Psoas muscle (tissue), 8 donors: Measurements from ENCODE around the gene SIM2. TPM values are rescaled to one million over a fixed set of nuclear protein-coding genes. Genes with fewer than 3 reads are reported as not detected.

Source experiments
- ATAC-seq, 4 donors: fragments of 200-7000 bp; cut with Tn5 transposase; one replicate each; pipeline ENCODE4 v1.9.1; 2020; ENCODE audit warnings: moderate library complexity in 3 of 4, mild to moderate bottlenecking in 2 of 4
- DNase-seq, 2 donors: peaks; one replicate each; pipeline ENCODE4 v3.0.0-alpha.2; 2020
- H3K27ac ChIP-seq: fragments of 200-600 bp; one replicate; pipeline ENCODE4 v1.8.0; 2022
- H3K27me3 ChIP-seq, 3 donors: fragments of 200-600 bp in 1 of 3; one replicate each; pipeline versions ENCODE4 v1.6.1 to v1.8.0; 2013 to 2022; ENCODE audit warnings: low read length in 2 of 3, mild to moderate bottlenecking in 2 of 3, moderate library complexity in 1 of 3; ENCODE audit not compliant: insufficient read depth in 3 of 3
- H3K36me3 ChIP-seq, 2 donors: fragments of 200-600 bp in 1 of 2; one replicate each; pipeline versions ENCODE4 v1.6.1 to v1.8.0; 2013 to 2022; ENCODE audit warnings: low read depth in 1 of 2, mild to moderate bottlenecking in 1 of 2, moderate library complexity in 1 of 2; ENCODE audit not compliant: insufficient read depth in 1 of 2
- H3K4me1 ChIP-seq: fragments of 200-600 bp; one replicate; pipeline ENCODE4 v1.8.0; 2022
- H3K4me3 ChIP-seq: fragments of 200-600 bp; one replicate; pipeline ENCODE4 v1.8.0; 2022; ENCODE audit warnings: mild to moderate bottlenecking
- H3K9me3 ChIP-seq: fragments of 200-600 bp; one replicate; pipeline ENCODE4 v1.8.0; 2022
- CTCF ChIP-seq: fragments of 200-600 bp; IDR thresholded peaks from one replicate; pipeline ENCODE4 v1.8.0; 2022; ENCODE audit warnings: antibody characterized with exemption
- WGBS, 3 donors: extraction: QIAGEN DNeasy Blood & Tissue Kit; methylation state at CpG; one replicate each; pipeline versions ENCODE4 v1.1.6 to v1.1.7; 2013; 5-methylcytosine and 5-hydroxymethylcytosine counted together
- intact Hi-C, 2 donors: fragments of 100-400 bp; cut with DNase I; formaldehyde crosslinking; loops; one replicate each; pipeline versions ENCODE4 v1.11.0 to v1.14.2; 2022
- polyA plus RNA-seq, 3 donors: library from polyadenylated mRNA; stranded (reverse); fragments of 200-250 nt; gene quantifications; one replicate each; pipeline ENCODE4 v1.2.3, GENCODE V29; 2013
- total RNA-seq, 4 donors: library from RNA; stranded (reverse); fragmentation: NEBNext Ultra II Directional in 2 of 4; extraction: Animal tissue kit (Norgen Biotek cat#: 25700) in 2 of 4; gene quantifications; one replicate each; pipeline versions ENCODE4 v1.2.1 to v1.2.4, GENCODE V29; 2021 to 2023
- donor health status: healthy with polysubstance abuse.
- donor health status: DM: no; HTN: no; CAD: no; lungs with moderate emphysema.
- donor health status: Bipolar disorder and iron deficiency.
- donor health status: healthy.
- donor health status: DM: yes; HTN: yes; CAD: no.
- donor health status: DM: no; HTN: no; CAD: no.
- donor health status: DM: no; HTN: no; CAD: no.
- donor health status: DM: yes; HTN: yes; CAD: no.

The SIM2 gene
- total and polyA plus RNA-seq, 7 donors: 0.06 to 3.0 (median 0.14) TPM

GRCh38 chr21:36753556-36753955, 54.6 kb downstream of the SIM2 start:
- 83 to 86% (median 86%) methylated on average over 3 of the region's 3 CpGs for WGBS, 3 donors
- ATAC-seq: no peak
- intact Hi-C loops: no loop called here
- Histone ChIP-seq H3K4me1 (no peaks in the 10 kb centered on the region), H3K36me3 (peaks cover 0 to 32% of the 10 kb centered on the region in 2 donors), H3K27me3 (peaks cover 0 to 4% (median 0%) of the 10 kb centered on the region in 3 donors), H3K27ac (no peak overlapping the region), H3K9me3 (no peaks in the 10 kb centered on the region), H3K4me3 (no peak overlapping the region)
- no peak for TF ChIP-seq CTCF
- DNase-seq: no peak

- Histone ChIP-seq H3K4me1 (no peaks in the 10 kb centered on the region), H3K4me3 (no peak overlapping the region), H3K27ac (no peak overlapping the region), H3K9me3 (no peaks in the 10 kb centered on the region), H3K27me3 (no peaks in the 10 kb centered on the region), H3K36me3 (peaks cover 0 to 41% of the 10 kb centered on the region in 2 donors)
- DNase-seq (no peak), ATAC-seq (no peak)
- intact Hi-C loops: no loop called here
- 77 to 83% (median 78%) methylated on average over 22 of the region's 22 CpGs for WGBS, 3 donors
- no peak for TF ChIP-seq CTCF
Measured at GRCh38 chr21:36754241-36754898, 55.5 kb downstream of the SIM2 start.

- no peaks in the 10 kb centered on the region for H3K27me3 ChIP-seq
- WGBS, 3 donors: 86 to 87% (median 87%) methylated on average over 7 of the region's 7 CpGs
- H3K36me3 ChIP-seq: peaks cover 0 to 42% of the 10 kb centered on the region in 2 donors
- intact Hi-C loops: no loop called here
- H3K27ac ChIP-seq: no peak overlapping the region
- no peak for DNase-seq
- H3K4me3 ChIP-seq: no peak overlapping the region
- TF ChIP-seq CTCF: no peak
- no peak for ATAC-seq
- no peaks in the 10 kb centered on the region for H3K9me3 ChIP-seq
- no peaks in the 10 kb centered on the region for H3K4me1 ChIP-seq
Measured at GRCh38 chr21:36756527-36756926, 57.6 kb downstream of the SIM2 start.

- H3K27ac ChIP-seq: no peak overlapping the region
- H3K36me3 ChIP-seq: peaks cover 0 to 38% of the 10 kb centered on the region in 2 donors
- no peaks in the 10 kb centered on the region for H3K27me3 ChIP-seq
- 90 to 92% (median 91%) methylated on average over 6 of the region's 6 CpGs for WGBS, 3 donors
- DNase-seq (no peak), ATAC-seq (no peak)
- H3K4me1 ChIP-seq: no peaks in the 10 kb centered on the region
- no peaks in the 10 kb centered on the region for H3K9me3 ChIP-seq
- no peak overlapping the region for H3K4me3 ChIP-seq
- TF ChIP-seq CTCF: no peak
- intact Hi-C loops: no loop called here
Measured at GRCh38 chr21:36757196-36757595, 58.3 kb downstream of the SIM2 start.
